Nephron (organoid): ENCODE data around the gene CORO1C.

Experiments
- H3K27ac Mint-ChIP-seq, 3 experiments: 2 replicates each; pipeline ENCODE4 v1.8.0; 2020; ENCODE audit warnings: mixed read lengths in 3 of 3, mild to moderate bottlenecking in 2 of 3, moderate library complexity in 1 of 3
- H3K27me3 Mint-ChIP-seq: 2 replicates; pipeline ENCODE4 v1.8.0; 2021; ENCODE audit warnings: low read depth, mild to moderate bottlenecking, moderate library complexity, mixed read lengths
- H3K36me3 Mint-ChIP-seq: 2 replicates; pipeline ENCODE4 v1.8.0; 2020; ENCODE audit warnings: low read depth, mixed read lengths
- H3K4me1 Mint-ChIP-seq: 2 replicates; pipeline ENCODE4 v1.8.0; 2020; ENCODE audit warnings: mixed read lengths
- H3K4me3 Mint-ChIP-seq, 3 experiments: 2 replicates each; pipeline ENCODE4 v1.8.0; 2020; ENCODE audit warnings: mild to moderate bottlenecking in 3 of 3, mixed read lengths in 3 of 3, moderate library complexity in 2 of 3
- H3K9me3 Mint-ChIP-seq: 2 replicates; pipeline ENCODE4 v1.8.0; 2020; ENCODE audit warnings: mixed read lengths
- TF ChIP-seq, protein P1 (sequence below), 3 experiments: fragments of 200-600 bp; sonication (generic); IDR thresholded peaks; one replicate each; pipeline ENCODE4 v1.5.0; 2021; ENCODE audit warnings: antibody characterized with exemption in 3 of 3; ENCODE audit not compliant: unreplicated experiment in 3 of 3

The CORO1C gene

DNA sequence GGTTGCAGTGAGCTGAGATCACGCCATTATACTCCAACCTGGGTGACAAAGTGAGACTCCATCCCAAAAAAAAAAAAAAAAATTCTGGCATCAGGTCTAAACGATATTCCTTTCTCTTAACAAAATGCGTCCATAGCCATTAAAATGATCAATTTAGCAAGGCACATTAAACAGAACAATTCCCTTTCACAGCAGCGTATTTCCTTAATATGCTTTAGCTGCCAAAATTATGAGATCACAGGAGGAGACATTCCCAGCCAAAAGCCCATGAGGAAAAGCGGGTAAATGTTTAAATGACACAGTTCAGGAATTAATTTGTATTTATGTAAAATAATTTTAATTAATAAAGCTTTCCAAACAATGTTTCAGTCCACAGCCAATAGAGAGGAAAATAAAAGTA lies 54.6 kb downstream of the CORO1C start:
- H3K4me3 Mint-ChIP-seq: no peak overlapping the region
- no peak overlapping the region for H3K27ac Mint-ChIP-seq
- TF ChIP-seq, protein P1, sequence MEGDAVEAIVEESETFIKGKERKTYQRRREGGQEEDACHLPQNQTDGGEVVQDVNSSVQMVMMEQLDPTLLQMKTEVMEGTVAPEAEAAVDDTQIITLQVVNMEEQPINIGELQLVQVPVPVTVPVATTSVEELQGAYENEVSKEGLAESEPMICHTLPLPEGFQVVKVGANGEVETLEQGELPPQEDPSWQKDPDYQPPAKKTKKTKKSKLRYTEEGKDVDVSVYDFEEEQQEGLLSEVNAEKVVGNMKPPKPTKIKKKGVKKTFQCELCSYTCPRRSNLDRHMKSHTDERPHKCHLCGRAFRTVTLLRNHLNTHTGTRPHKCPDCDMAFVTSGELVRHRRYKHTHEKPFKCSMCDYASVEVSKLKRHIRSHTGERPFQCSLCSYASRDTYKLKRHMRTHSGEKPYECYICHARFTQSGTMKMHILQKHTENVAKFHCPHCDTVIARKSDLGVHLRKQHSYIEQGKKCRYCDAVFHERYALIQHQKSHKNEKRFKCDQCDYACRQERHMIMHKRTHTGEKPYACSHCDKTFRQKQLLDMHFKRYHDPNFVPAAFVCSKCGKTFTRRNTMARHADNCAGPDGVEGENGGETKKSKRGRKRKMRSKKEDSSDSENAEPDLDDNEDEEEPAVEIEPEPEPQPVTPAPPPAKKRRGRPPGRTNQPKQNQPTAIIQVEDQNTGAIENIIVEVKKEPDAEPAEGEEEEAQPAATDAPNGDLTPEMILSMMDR (IDR thresholded peaks at IDR 0.05; ENCODE audit: unreplicated experiment in 3 of 3): no peak
- peaks cover 18% of the 10 kb centered on the region for H3K4me1 Mint-ChIP-seq
- no peaks in the 10 kb centered on the region for H3K27me3 Mint-ChIP-seq
- H3K36me3 Mint-ChIP-seq: peaks cover 46% of the 10 kb centered on the region
- H3K9me3 Mint-ChIP-seq: no peaks in the 10 kb centered on the region

DNA sequence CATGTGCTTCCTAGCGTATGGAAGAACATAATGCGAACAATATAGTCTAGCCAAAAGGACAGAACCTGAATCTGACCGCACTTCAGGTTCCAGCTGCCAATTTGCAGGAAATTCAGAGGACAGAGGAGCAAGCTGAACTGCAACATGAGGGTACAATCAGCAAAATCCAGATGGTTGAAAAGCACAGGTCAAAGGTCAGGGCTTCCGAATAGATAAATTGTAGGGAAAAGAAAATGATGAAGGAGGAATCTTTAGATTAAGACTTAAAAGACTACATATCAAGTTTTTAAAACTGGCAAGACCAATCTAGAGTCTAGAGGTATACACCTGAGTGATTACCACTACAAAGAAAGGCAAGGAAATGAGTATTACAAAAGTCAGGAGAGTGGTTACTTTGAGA lies 55.5 kb downstream of the CORO1C start:
- H3K27ac Mint-ChIP-seq: no peak overlapping the region
- H3K27me3 Mint-ChIP-seq: no peaks in the 10 kb centered on the region
- peaks cover 52% of the 10 kb centered on the region for H3K36me3 Mint-ChIP-seq
- TF ChIP-seq, protein P1 (IDR thresholded peaks at IDR 0.05; ENCODE audit: unreplicated experiment in 3 of 3): no peak
- no peak overlapping the region for H3K4me3 Mint-ChIP-seq
- H3K4me1 Mint-ChIP-seq: peaks cover 12% of the 10 kb centered on the region
- no peaks in the 10 kb centered on the region for H3K9me3 Mint-ChIP-seq

DNA sequence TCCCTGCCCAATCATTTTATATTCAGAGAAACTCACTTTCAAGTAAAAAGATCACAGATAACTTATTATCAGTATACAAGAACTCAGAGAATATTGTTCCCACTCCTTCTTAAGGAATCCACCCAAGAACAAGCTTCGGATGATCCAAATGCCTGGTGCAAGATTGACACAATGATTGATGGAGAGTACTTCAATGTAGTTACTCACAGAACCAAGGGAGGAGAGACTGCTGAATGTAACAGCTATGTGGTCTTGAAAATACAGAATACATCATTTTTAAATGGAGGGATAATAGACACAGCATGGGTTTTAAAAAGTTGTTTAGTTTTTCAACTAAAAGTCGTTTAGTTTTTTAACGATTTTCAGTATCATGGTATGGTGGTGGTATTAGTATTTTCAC lies 59.3 kb downstream of the CORO1C start:
- TF ChIP-seq, protein P1 (IDR thresholded peaks at IDR 0.05; ENCODE audit: unreplicated experiment in 3 of 3): no peak
- Mint-ChIP-seq H3K4me3 (no peak overlapping the region), H3K36me3 (peaks cover 49% of the 10 kb centered on the region), H3K27ac (no peak overlapping the region), H3K27me3 (no peaks in the 10 kb centered on the region), H3K4me1 (peaks cover 37% of the 10 kb centered on the region), H3K9me3 (no peaks in the 10 kb centered on the region)

DNA sequence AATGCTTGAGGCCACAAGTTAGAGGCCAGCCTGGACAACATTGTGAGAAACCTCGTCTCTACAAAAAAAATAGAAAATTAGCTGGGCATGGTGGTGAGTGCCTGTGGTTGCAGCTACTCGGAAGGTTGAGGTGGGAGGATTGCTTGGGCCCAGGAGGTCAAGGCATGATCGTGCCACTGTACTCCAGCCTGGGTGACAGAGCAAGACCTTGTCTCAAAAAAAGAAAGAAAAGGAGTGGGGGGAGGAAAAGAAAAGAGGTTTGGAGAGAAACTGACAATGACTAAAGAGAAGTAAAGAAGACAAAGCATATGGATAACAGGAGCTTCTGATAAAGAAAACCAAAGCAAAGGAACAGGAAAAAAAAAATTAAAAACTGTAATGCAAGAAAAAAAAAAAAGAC lies 60.2 kb downstream of the CORO1C start:
- Mint-ChIP-seq H3K4me1 (peaks cover 46% of the 10 kb centered on the region), H3K27me3 (no peaks in the 10 kb centered on the region), H3K4me3 (no peak overlapping the region), H3K27ac (peak overlapping the region in 1 of 3 experiments; percentile 37), H3K9me3 (no peaks in the 10 kb centered on the region), H3K36me3 (peaks cover 44% of the 10 kb centered on the region)
- TF ChIP-seq, protein P1 (IDR thresholded peaks at IDR 0.05; ENCODE audit: unreplicated experiment in 3 of 3): no peak

DNA sequence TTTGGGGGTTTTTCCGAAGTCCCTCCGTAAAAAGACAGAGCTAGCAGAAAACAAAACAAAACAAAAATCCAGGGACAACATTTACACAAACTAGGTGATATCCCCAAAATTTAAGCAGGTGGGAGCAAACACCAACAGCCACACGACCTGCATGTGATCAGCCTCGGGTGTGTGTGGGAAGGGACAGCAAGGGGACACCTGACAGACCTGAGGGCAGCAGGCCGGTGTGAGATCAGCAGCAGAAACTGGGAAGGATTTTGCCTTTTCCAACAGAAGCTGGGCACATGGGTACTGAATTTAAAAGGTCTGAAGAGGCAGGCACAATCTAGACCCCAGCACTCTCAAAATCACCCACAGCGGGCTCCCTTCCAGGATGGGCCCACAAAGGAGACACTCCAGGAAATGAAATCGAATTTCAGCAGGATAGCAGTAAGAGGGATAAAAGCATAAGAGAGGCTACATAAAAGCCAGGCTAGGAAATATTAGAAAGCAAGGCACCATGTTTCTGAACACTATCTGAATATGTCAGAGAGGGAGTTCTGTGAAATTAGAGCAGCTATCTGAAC lies 61.2 kb downstream of the CORO1C start:
- peaks cover 48% of the 10 kb centered on the region for H3K4me1 Mint-ChIP-seq

DNA sequence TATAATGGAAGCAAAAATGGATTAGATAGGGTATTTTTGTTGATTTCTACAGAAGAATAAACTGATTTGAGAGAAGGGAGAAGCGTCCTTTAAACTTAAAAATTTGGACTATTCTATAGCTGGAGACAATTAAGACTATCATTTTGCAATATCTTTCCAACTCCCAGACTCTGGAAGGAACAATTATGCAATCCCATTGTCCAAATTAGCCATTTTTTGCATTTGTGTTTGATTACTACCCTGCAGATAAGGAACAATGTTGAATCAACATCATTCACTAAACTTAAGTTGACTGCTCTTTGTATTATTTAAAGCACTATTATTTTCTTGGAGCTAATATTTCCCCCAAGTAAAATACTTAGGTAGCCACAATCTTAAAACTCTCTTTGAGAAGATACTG lies 62.8 kb downstream of the CORO1C start:
- H3K4me1 Mint-ChIP-seq: peaks cover 58% of the 10 kb centered on the region
- peaks cover 24% of the 10 kb centered on the region for H3K36me3 Mint-ChIP-seq
- H3K27me3 Mint-ChIP-seq: no peaks in the 10 kb centered on the region
- no peaks in the 10 kb centered on the region for H3K9me3 Mint-ChIP-seq
- TF ChIP-seq, protein P1 (IDR thresholded peaks at IDR 0.05; ENCODE audit: unreplicated experiment in 3 of 3): no peak
- H3K27ac Mint-ChIP-seq: peak overlapping the region in 1 of 3 experiments; percentile 62
- no peak overlapping the region for H3K4me3 Mint-ChIP-seq

More for the DNA sequence above, 61.2 kb downstream of the CORO1C start:
- Mint-ChIP-seq H3K27ac (no peak overlapping the region), H3K36me3 (peaks cover 37% of the 10 kb centered on the region), H3K27me3 (no peaks in the 10 kb centered on the region), H3K9me3 (no peaks in the 10 kb centered on the region), H3K4me3 (no peak overlapping the region)
- TF ChIP-seq, protein P1 (IDR thresholded peaks at IDR 0.05; ENCODE audit: unreplicated experiment in 3 of 3): no peak
